ENCODE results near the gene TNFSF11. TPM values are rescaled to one million over a fixed set of nuclear protein-coding genes. Genes with fewer than 3 reads are reported as not detected.

Gene TNFSF11
- total and polyA plus RNA-seq, 2 donors (not counting 1 experiment from before 2014, with no cell fraction given), result not detected

- TF ChIP-seq EZH2 (IDR thresholded peaks at IDR 0.05; ENCODE audit: borderline replicate concordance, insufficient read depth, low read depth, low read length, poor library complexity, severe bottlenecking) (no peak), CTCF (IDR thresholded peaks at IDR 0.05) (no peak)
- no peak overlapping the region for H3K27ac Mint-ChIP-seq
- peaks cover 9 to 12% of the 10 kb centered on the region in 2 donors for H3K4me1 ChIP-seq (ENCODE audit: control insufficient read depth in 2 of 2, insufficient read depth in 2 of 2, low read length in 2 of 2)
- peak overlapping the region; percentile 20 for H3K4me2 ChIP-seq (replicated peaks; ENCODE audit: low read depth, low read length, poor library complexity, severe bottlenecking)
- ChIA-PET POLR2A (no interaction called here), CTCF (interaction anchor here (1.2 to 1.3 kb wide), 2 partner anchors 35 to 63 kb away, joined by 3 read pairs; no protein-coding TSS in a partner anchor)
- no peak overlapping the region for H3K9ac ChIP-seq (ENCODE audit: low read length)
- no peak overlapping the region for H3K27ac ChIP-seq (ENCODE audit: low read length in 2 of 2)
- no peak overlapping the region for H2AFZ ChIP-seq (ENCODE audit: insufficient read depth, low read depth, low read length, poor library complexity, severe bottlenecking)
- no peaks in the 10 kb centered on the region for H4K20me1 ChIP-seq (ENCODE audit: control insufficient read depth, insufficient read depth, low read length, poor library complexity, severe bottlenecking)
- no peak overlapping the region for H3K4me3 Mint-ChIP-seq
- H3K4me3 ChIP-seq (ENCODE audit: control extremely low read depth in 1 of 5, extremely low read depth in 1 of 5, insufficient read depth in 1 of 5, low read depth in 2 of 5, low read length in 4 of 5), result no peak overlapping the region
- no peaks in the 10 kb centered on the region for H3K27me3 ChIP-seq (replicated peaks in 1 of 4; ENCODE audit: control extremely low read depth in 1 of 4, control insufficient read depth in 3 of 4, insufficient read depth in 4 of 4, low read length in 3 of 4)
- peaks cover 3 to 4% (median 3%) of the 10 kb centered on the region in 3 donors for H3K9me3 ChIP-seq (ENCODE audit: control extremely low read depth in 1 of 3, control insufficient read depth in 2 of 3, insufficient read depth in 1 of 3, low read length in 2 of 3)
- DNase-seq, result no peak
- intact Hi-C loops (cut with micrococcal nuclease), result no loop called here
- ATAC-seq (ENCODE audit: low read depth), result no peak
- H3K4me1 Mint-ChIP-seq, result peaks cover 13% of the 10 kb centered on the region
- H3K9me3 Mint-ChIP-seq (ENCODE audit: insufficient read depth), result peaks cover 3% of the 10 kb centered on the region
- H3K27me3 Mint-ChIP-seq, result no peaks in the 10 kb centered on the region
- H3K79me2 ChIP-seq (ENCODE audit: control insufficient read depth, insufficient read depth, low read length), result no peaks in the 10 kb centered on the region
- WGBS (ENCODE audit: insufficient coverage), result 76% methylated on average over 1 of the region's 3 CpGs
- H3K36me3 ChIP-seq (replicated peaks in 1 of 2; ENCODE audit: control extremely low read depth in 1 of 2, control insufficient read depth in 1 of 2, extremely low read depth in 1 of 2, insufficient read depth in 2 of 2, low read length in 1 of 2), result no peaks in the 10 kb centered on the region
Observed at GRCh38 chr13:42561752-42562467, 12.0 kb upstream of the TNFSF11 start.

GRCh38 chr13:42567906-42568305 lies 6.0 kb upstream of the TNFSF11 start:
- no peak for TF ChIP-seq EZH2 (IDR thresholded peaks at IDR 0.05; ENCODE audit: borderline replicate concordance, insufficient read depth, low read depth, low read length, poor library complexity, severe bottlenecking)
- TF ChIP-seq CTCF (IDR thresholded peaks at IDR 0.05), result no peak
- H3K9me3 Mint-ChIP-seq (ENCODE audit: insufficient read depth), result peaks cover 7% of the 10 kb centered on the region
- no peak overlapping the region for H3K27ac Mint-ChIP-seq
- Histone ChIP-seq H3K4me1 (ENCODE audit: control insufficient read depth in 2 of 2, insufficient read depth in 2 of 2, low read length in 2 of 2) (no peaks in the 10 kb centered on the region), H3K36me3 (replicated peaks in 1 of 2; ENCODE audit: control extremely low read depth in 1 of 2, control insufficient read depth in 1 of 2, extremely low read depth in 1 of 2, insufficient read depth in 2 of 2, low read length in 1 of 2) (no peaks in the 10 kb centered on the region), H2AFZ (ENCODE audit: insufficient read depth, low read depth, low read length, poor library complexity, severe bottlenecking) (no peak overlapping the region), H3K9me3 (ENCODE audit: control extremely low read depth in 1 of 3, control insufficient read depth in 2 of 3, insufficient read depth in 1 of 3, low read length in 2 of 3) (peaks cover 3 to 7% (median 4%) of the 10 kb centered on the region in 3 donors), H3K27ac (ENCODE audit: low read length in 2 of 2) (no peak overlapping the region), H4K20me1 (ENCODE audit: control insufficient read depth, insufficient read depth, low read length, poor library complexity, severe bottlenecking) (no peaks in the 10 kb centered on the region), H3K79me2 (ENCODE audit: control insufficient read depth, insufficient read depth, low read length) (no peaks in the 10 kb centered on the region), H3K9ac (ENCODE audit: low read length) (no peak overlapping the region), H3K27me3 (replicated peaks in 1 of 4; ENCODE audit: control extremely low read depth in 1 of 4, control insufficient read depth in 3 of 4, insufficient read depth in 4 of 4, low read length in 3 of 4) (no peaks in the 10 kb centered on the region), H3K4me3 (ENCODE audit: control extremely low read depth in 1 of 5, extremely low read depth in 1 of 5, insufficient read depth in 1 of 5, low read depth in 2 of 5, low read length in 4 of 5) (no peak overlapping the region), H3K4me2 (replicated peaks; ENCODE audit: low read depth, low read length, poor library complexity, severe bottlenecking) (no peak overlapping the region)
- no peak overlapping the region for H3K4me3 Mint-ChIP-seq
- ATAC-seq (ENCODE audit: low read depth) (no peak), DNase-seq (no peak)
- intact Hi-C loops (cut with micrococcal nuclease), result no loop called here
- WGBS (ENCODE audit: insufficient coverage), result no CpG with 5 or more reads among the region's 2 CpGs
- CTCF ChIA-PET, result interaction anchor here (1.6 kb wide), 1 partner anchor 27 kb away, joined by 4 read pairs; no protein-coding TSS in a partner anchor
- POLR2A ChIA-PET, result no interaction called here
- no peaks in the 10 kb centered on the region for H3K4me1 Mint-ChIP-seq
- H3K27me3 Mint-ChIP-seq, result no peaks in the 10 kb centered on the region
